HAP-1 (cell line): ENCODE data around the gene TLE5.

Source experiments
- DNase-seq, 2 experiments: peaks; one replicate each; pipeline ENCODE4 v3.0.0-alpha.2; 2016 to 2020; ENCODE audit warnings: low spot score in 2 of 2
- H3K27me3 ChIP-seq: fragments of 250-450 bp; sonication (Bioruptor Pico); 2 replicates; pipeline ENCODE4 v1.5.1; 2020; ENCODE audit warnings: low read depth, mild to moderate bottlenecking, moderate library complexity
- H3K36me3 ChIP-seq: fragments of 250-450 bp; sonication (Bioruptor Pico); replicated peaks from 2 replicates; pipeline ENCODE4 v1.5.1; 2020; ENCODE audit warnings: mild to moderate bottlenecking
- H3K4me1 ChIP-seq: fragments of 250-450 bp; sonication (Bioruptor Pico); 2 replicates; pipeline ENCODE4 v1.5.1; 2020; ENCODE audit warnings: mild to moderate bottlenecking
- H3K4me3 ChIP-seq: fragments of 250-450 bp; sonication (Bioruptor Pico); 2 replicates; pipeline ENCODE4 v1.5.1; 2020; ENCODE audit warnings: mild to moderate bottlenecking, moderate library complexity
- H3K9me3 ChIP-seq: fragments of 250-450 bp; sonication (Bioruptor Pico); 2 replicates; pipeline ENCODE4 v1.5.1; 2020; ENCODE audit warnings: mild to moderate bottlenecking, moderate library complexity
- in situ Hi-C: fragments of 300-500 bp; cut with MboI; formaldehyde crosslinking; loops from 3 replicates; pipeline ENCODE4 v1.14.3; 2020; ENCODE audit warnings: low sequenced_read_pairs, inconsistent platforms, mixed read lengths

TLE5 gene

DNA sequence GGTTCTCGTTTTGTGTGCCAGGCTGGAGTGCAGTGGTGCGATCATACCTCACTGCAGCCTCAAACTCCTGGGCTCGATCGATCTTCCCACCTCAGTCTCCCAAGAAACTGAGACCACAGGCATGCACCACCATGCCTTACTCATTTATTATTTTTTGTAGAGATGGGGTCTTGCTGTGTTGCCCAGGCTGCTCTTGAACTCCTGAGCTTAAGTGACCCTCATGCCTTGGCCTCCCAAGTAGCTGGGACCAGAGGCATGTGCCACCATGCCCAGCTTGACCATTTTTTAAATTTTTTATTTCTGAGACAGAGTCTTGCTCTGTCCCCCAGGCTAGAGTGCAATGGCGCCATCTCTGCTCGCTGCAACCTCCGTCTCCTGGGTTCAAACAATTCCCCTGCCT is 21.7 kb upstream of the TLE5 start:
- Histone ChIP-seq H3K9me3 (no peaks in the 10 kb centered on the region), H3K36me3 (no peaks in the 10 kb centered on the region), H3K4me1 (no peaks in the 10 kb centered on the region), H3K4me3 (no peak overlapping the region), H3K27me3 (no peaks in the 10 kb centered on the region)
- no peak for DNase-seq
- in situ Hi-C loops = no loop called here

GRCh38 chr19:3082331-3082730 is 20.0 kb upstream of the TLE5 start:
- Histone ChIP-seq H3K9me3 (no peaks in the 10 kb centered on the region), H3K27me3 (no peaks in the 10 kb centered on the region), H3K4me3 (no peak overlapping the region), H3K36me3 (no peaks in the 10 kb centered on the region), H3K4me1 (no peaks in the 10 kb centered on the region)
- in situ Hi-C loops = no loop called here
- no peak for DNase-seq

- no peaks in the 10 kb centered on the region for H3K27me3 ChIP-seq
- DNase-seq = no peak
- H3K36me3 ChIP-seq = no peaks in the 10 kb centered on the region
Measured at GRCh38 chr19:3080286-3080685, 18.0 kb upstream of the TLE5 start.

GRCh38 chr19:3079578-3079977 is 17.3 kb upstream of the TLE5 start:
- in situ Hi-C loops = no loop called here
- Histone ChIP-seq H3K27me3 (no peaks in the 10 kb centered on the region), H3K9me3 (no peaks in the 10 kb centered on the region), H3K4me3 (no peak overlapping the region), H3K4me1 (no peaks in the 10 kb centered on the region), H3K36me3 (no peaks in the 10 kb centered on the region)
- no peak for DNase-seq

More at GRCh38 chr19:3080286-3080685, 18.0 kb upstream of the TLE5 start:
- no peaks in the 10 kb centered on the region for H3K4me1 ChIP-seq
- no peaks in the 10 kb centered on the region for H3K9me3 ChIP-seq
- in situ Hi-C loops = no loop called here
- H3K4me3 ChIP-seq = no peak overlapping the region

- Histone ChIP-seq H3K9me3 (no peaks in the 10 kb centered on the region), H3K36me3 (no peaks in the 10 kb centered on the region), H3K4me3 (peak overlapping the region; percentile 17), H3K4me1 (peaks cover 10% of the 10 kb centered on the region), H3K27me3 (no peaks in the 10 kb centered on the region)
- in situ Hi-C loops = no loop called here
- DNase-seq = peak in 1 of 2 experiments; percentile 86
Measured at GRCh38 chr19:3075605-3076431, 13.5 kb upstream of the TLE5 start.

DNA sequence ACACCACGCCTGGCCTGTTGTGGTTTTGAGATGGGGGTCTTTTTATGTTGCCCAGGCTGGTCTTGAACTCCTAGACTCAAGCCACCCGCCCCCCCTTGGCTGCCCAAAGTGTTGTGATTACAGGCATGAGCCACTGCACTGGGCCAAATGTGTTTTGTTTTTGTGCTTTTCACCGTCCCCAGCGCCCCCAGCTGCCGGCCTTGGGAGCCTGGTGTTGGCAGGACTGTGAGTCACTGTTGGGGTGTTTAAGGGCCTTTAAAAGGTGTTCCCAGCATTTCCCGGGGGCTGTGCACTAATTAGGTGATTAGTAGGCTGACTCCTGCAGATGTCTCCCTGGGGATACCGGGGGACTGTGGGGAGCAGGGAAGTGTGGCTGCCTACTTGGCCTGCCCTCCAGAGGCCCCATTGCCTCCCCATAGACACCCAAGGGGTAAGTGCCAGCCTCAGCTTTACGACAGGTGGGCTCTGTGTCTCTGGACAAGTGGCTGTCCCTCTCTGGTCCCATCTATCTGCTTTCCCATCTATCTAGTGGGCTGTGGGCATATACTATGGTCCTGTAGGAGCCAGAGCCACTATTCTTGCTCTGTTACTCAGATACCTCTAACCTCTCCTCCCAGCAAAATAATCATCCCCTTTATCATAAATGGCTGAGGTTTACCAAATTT is 11.8 kb upstream of the TLE5 start:
- no peaks in the 10 kb centered on the region for H3K36me3 ChIP-seq
- H3K27me3 ChIP-seq = no peaks in the 10 kb centered on the region
- no peak overlapping the region for H3K4me3 ChIP-seq
- no peaks in the 10 kb centered on the region for H3K9me3 ChIP-seq
- peaks cover 10% of the 10 kb centered on the region for H3K4me1 ChIP-seq
- in situ Hi-C loops = no loop called here
- DNase-seq = no peak

- Histone ChIP-seq H3K36me3 (no peaks in the 10 kb centered on the region), H3K4me3 (no peak overlapping the region), H3K9me3 (no peaks in the 10 kb centered on the region), H3K4me1 (peaks cover 10% of the 10 kb centered on the region), H3K27me3 (no peaks in the 10 kb centered on the region)
- peak; percentile 90 to 98 for DNase-seq
- in situ Hi-C loops = no loop called here
Measured at GRCh38 chr19:3073159-3073563, 10.9 kb upstream of the TLE5 start.

- Histone ChIP-seq H3K9me3 (no peaks in the 10 kb centered on the region), H3K4me3 (no peak overlapping the region), H3K4me1 (peaks cover 10% of the 10 kb centered on the region), H3K27me3 (no peaks in the 10 kb centered on the region), H3K36me3 (no peaks in the 10 kb centered on the region)
- in situ Hi-C loops = no loop called here
- no peak for DNase-seq
Measured at GRCh38 chr19:3071768-3072167, 9.5 kb upstream of the TLE5 start.

DNA sequence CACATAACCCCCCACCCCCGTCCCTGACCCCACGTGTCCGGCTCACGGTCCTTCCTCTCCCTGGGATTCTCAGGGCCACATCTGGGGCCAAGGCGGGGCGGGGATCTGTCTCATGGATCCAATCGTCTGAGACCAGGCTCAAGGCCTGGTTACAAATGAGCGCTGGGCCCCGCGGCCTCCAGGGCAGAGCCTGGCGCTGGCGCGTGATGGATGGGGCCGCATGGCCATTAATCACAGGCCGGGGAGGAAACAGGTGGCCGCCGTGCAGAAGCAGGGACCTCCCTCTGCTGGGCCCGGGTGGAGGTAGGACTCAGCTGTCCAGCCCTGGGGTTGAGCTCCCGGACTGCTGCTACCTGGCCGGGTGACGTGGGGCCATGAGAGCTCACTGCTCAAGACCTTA is 5.8 kb upstream of the TLE5 start:
- in situ Hi-C loops = no loop called here
- H3K4me1 ChIP-seq = peaks cover 6% of the 10 kb centered on the region; the same call in 1 of the 2 replicates
- DNase-seq = no peak

DNA sequence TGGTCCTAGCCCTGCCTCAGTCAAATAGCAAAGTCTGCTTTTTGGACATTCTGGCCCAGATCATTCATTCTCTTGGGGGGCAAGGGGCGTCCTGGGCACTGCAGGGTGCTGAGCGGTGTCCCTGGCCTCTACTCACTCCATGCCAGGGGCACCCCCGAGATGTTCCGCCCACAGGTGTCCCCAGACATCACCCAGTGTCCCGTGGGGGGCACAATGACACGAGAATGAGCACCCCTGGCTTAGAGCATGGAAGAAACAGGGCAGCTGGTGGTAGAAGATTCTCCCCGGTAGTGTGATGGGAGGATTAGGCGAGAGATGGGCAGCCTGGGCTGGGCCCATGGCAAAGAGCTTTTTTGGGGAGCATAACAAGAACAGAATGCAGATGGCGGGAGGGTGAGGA is 5.3 kb upstream of the TLE5 start:
- in situ Hi-C loops = no loop called here
- H3K27me3 ChIP-seq = no peaks in the 10 kb centered on the region
- H3K4me1 ChIP-seq = peaks cover 1% of the 10 kb centered on the region; the same call in 1 of the 2 replicates
- H3K4me3 ChIP-seq = no peak overlapping the region
- no peak for DNase-seq
- no peaks in the 10 kb centered on the region for H3K9me3 ChIP-seq
- no peaks in the 10 kb centered on the region for H3K36me3 ChIP-seq

More for the DNA sequence above, 5.8 kb upstream of the TLE5 start:
- no peaks in the 10 kb centered on the region for H3K9me3 ChIP-seq
- H3K4me3 ChIP-seq = no peak overlapping the region
- no peaks in the 10 kb centered on the region for H3K27me3 ChIP-seq
- no peaks in the 10 kb centered on the region for H3K36me3 ChIP-seq

DNA sequence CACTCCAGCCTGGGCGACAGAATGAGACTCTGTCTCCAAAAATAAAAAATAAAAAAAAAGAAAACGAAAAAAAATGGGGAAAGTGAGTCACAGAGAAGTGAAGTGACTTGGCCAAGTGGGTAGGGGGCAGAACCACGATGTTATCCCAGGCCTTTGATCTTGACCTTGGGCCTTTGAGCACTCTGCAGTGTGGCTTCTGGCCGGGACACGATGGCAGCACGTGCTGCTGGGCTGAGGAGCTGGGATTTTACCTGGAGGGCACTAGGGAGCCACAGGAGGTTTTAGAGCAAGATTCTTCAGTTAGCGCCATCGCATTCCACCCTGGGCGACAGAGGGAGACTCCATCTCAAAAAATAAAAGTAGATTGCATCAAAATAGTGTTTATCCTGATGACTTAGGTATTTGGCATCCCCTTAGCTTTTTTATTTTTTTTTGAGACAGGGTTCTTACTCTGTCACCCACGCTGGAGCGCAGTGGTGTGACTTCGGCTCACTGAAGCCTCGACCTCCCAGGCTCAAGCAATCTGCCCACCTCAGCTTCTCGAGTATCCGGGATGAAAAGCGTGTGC is 4.3 kb upstream of the TLE5 start:
- Histone ChIP-seq H3K36me3 (no peaks in the 10 kb centered on the region), H3K27me3 (no peaks in the 10 kb centered on the region), H3K4me3 (no peak overlapping the region), H3K4me1 (no peaks in the 10 kb centered on the region), H3K9me3 (no peaks in the 10 kb centered on the region)
- no peak for DNase-seq
- in situ Hi-C loops = no loop called here

DNA sequence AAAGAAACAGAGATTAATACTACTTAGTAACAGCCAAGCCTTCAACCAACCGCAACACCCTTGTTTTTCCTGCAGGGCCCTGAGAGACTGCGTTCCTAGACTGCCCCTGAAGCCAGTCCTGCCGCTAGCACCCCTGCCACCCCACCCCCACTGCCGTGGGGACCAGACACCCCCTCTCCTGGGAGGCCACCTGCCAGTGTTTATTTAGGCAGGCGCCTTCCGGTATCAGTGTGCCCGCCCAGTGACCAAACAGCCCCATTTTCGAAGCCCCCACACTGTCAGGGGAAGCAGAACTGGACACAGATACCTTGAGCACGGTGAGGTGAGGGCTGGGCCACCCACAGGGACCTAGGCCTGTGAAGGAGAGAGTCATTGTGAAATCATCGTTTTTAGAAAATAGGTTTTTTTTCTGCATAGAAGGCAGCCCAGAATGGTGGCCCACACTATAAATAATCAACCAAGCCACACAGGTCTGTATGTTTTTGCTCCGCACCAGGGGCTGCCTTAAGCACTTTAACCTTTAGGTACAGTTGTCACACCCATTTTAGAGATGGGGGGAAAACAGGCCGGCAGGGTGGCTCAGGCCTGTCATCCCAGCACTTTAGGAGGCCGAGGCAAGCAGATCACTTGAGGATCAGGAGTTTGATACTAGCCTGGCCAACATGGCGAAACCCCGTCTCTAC is 3.5 kb upstream of the TLE5 start:
- DNase-seq = no peak
- Histone ChIP-seq H3K27me3 (no peaks in the 10 kb centered on the region), H3K36me3 (no peaks in the 10 kb centered on the region), H3K9me3 (no peaks in the 10 kb centered on the region), H3K4me1 (no peaks in the 10 kb centered on the region), H3K4me3 (no peak overlapping the region)
- in situ Hi-C loops = no loop called here

GRCh38 chr19:3064011-3064330 is 1.7 kb upstream of the TLE5 start:
- Histone ChIP-seq H3K9me3 (no peaks in the 10 kb centered on the region), H3K36me3 (peaks cover 10% of the 10 kb centered on the region), H3K27me3 (no peaks in the 10 kb centered on the region), H3K4me1 (no peaks in the 10 kb centered on the region), H3K4me3 (no peak overlapping the region)
- no peak for DNase-seq
- in situ Hi-C loops = no loop called here
